B cell (primary cell): ENCODE data around the gene SLC16A2.

Experiments
- CTCF ChIP-seq: fragments of 200-600 bp; IDR thresholded peaks from one replicate; pipeline ENCODE4 v1.8.0; 2022; ENCODE audit warnings: antibody characterized with exemption, mild to moderate bottlenecking
- EZH2 ChIP-seq: IDR thresholded peaks from 2 replicates; pipeline ENCODE4 v1.6.1; 2012; ENCODE audit warnings: borderline replicate concordance, low read depth, mild to moderate bottlenecking, moderate library complexity, low read length; ENCODE audit not compliant: insufficient read depth, poor library complexity, severe bottlenecking

DNA sequence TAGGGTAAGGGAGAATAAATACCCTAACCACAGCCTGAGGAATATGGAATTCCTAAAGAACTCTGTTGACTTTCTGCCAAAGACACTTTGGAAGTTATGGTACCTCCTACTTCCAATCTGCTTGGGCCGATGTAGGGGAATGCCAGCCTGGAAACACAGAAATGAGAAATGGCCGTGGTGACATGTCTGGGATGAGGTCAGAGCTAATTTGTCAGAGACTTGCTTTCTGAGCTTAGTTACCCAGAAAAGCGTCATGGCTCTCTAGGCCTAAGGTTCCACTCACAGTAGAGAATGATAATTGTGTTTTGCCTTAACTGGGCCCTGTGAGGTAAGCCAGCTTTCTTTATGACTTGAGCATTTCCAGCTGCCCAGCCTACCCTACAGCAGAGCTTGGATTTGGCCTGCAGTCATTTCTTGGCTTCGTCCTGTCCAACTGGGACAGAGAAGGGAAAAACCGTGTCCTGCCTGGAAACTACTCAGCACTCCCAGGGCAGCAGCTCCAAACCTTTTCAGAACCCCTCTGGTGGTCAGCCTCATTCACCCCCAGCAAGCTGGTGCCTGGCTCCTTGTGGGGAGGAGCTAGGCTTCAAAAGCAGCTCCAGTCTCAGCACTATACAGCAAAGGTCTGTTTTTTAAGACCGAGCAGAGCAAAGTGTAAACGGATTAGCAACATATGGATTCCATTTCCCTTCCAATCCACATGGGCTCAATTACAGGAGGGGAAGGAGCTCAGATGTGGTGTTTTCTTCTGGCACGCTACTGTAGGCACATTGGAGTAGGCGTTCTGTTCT lies 100.9 kb downstream of the SLC16A2 start:
- TF ChIP-seq CTCF (no peak), EZH2 (no peak)
